GM18873 (cell line): ENCODE measurements around the gene HSPA6.
"Not testable (repeated sequence)": the region's sequence is repeated elsewhere in the genome, so short reads cannot be mapped to it uniquely, and the experiment has no call there.

Experiments
- ATAC-seq: cut with Tn5 transposase; IDR thresholded peaks from one replicate; pipeline ENCODE4 v1.9.1; 2021; ENCODE audit warnings: mild to moderate bottlenecking, moderate library complexity, moderate number of reproducible peaks; ENCODE audit not compliant: unreplicated experiment, low FRiP score

The HSPA6 gene

DNA sequence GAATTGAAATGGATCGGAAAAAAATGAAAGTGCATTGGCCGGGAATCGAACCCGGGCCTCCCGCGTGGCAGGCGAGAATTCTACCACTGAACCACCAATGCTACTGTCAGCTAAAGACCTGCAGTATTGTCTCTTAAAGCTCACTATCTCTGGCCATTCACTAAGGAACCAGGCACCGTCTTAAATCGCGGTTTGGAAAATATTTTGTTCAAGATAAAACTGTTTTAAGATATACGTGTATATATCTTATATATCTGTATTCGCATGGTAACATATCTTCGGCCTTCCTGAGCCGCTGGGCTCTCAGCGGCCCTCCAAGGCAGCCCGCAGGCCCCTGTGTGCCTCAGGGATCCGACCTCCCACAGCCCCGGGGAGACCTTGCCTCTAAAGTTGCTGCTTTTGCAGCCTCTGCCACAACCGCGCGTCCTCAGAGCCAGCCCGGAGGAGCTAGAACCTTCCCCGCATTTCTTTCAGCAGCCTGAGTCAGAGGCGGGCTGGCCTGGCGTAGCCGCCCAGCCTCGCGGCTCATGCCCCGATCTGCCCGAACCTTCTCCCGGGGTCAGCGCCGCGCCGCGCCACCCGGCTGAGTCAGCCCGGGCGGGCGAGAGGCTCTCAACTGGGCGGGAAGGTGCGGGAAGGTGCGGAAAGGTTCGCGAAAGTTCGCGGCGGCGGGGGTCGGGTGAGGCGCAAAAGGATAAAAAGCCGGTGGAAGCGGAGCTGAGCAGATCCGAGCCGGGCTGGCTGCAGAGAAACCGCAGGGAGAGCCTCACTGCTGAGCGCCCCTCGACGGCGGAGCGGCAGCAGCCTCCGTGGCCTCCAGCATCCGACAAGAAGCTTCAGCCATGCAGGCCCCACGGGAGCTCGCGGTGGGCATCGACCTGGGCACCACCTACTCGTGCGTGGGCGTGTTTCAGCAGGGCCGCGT, at the start of gene HSPA6:
TSS of gene HSPA6 (plus strand) at position 724 of the 925 bp plus-strand sequence. CDS start at position 843, 119 bp downstream.
- peak; percentile 53 for ATAC-seq

GRCh38 chr1:161477711-161478110, 46.6 kb upstream of the HSPA6 start:
- ATAC-seq = not testable (repeated sequence)

DNA sequence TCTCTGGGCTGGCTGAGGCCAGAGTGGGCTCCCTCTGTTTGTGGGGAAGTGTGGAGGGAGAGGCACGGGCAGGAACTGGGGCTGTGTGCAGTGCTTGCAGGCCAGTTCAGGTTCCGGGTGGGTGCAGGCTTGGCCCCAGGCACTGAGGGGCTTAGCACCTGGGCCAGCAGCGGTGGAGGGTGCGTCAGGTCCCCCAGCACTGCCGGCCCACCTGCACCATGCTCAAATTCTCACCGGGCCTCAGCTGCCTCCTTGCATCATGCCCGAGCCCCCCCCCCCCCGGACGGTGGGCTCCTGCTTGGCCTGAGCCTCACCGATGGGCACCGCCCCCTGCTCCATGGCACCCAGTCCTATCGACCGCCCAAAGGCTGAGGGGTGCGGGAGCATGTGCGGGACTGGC, 45.4 kb upstream of the HSPA6 start:
- ATAC-seq = no peak

DNA sequence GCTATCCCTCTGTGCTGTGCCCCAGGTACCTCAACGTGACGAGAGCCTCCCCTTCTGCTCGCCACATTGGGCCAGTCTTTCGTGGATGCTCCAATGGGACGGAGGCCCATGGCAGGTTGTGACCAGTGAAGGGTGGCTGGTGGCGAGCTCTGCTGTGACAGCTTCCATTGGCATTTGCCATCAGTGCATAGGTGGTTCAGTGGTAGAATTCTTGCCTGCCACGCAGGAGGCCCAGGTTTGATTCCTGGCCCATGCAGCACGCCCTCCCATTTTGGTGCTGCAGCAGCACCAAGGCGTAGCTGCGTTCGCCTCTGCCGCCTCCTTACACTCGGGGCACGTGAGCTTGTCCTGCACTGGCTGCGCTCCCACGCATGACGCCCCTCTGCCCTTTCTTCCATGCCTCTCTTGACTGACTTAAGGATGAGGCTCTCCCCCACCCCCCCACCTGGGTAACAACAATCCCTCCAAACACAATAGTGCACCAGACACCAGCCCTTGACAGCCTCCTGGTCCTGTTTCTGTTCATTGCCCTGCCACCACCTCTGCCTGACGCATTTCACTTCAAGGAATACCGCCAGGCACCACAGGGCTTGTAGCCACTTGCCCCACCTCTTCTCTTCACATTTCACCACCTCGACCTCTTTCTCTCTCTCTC, 43.8 kb upstream of the HSPA6 start:
- no peak for ATAC-seq

DNA sequence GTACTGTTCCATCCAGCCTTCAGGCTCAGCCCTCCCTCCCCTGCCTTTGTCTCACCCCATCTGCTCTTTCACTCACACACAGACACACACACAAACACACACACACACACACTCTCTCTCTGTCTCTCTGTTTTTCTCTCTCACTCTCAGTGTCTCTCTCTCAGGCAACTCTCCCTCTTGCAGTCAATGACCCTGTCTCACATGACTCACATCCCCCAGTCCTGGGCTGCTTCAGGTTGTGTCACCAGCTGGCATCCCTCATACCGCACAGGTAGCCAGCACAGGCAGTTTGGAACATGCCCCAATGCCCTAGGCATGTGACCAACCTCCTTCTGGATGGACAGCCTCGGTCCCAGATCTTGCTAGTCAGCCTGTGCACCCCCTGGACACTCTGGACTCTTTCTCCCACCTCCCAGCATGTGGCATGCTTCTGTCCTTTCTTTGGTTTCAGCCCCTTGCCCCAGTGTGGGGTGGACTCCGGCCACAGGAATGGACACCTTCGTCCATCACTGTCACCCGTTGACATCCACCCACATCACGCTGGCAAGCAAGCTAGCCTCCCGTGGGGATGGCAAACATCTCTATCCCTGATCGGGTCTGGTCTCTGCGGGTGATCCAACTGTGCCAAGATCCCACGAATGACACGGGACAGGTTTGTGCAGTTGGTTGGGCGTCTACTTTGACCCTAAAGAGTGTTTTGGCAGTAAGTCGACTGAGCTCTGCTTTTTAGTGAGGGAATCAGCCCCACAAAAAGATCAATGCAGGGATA, 42.5 kb upstream of the HSPA6 start:
- ATAC-seq = no peak

DNA sequence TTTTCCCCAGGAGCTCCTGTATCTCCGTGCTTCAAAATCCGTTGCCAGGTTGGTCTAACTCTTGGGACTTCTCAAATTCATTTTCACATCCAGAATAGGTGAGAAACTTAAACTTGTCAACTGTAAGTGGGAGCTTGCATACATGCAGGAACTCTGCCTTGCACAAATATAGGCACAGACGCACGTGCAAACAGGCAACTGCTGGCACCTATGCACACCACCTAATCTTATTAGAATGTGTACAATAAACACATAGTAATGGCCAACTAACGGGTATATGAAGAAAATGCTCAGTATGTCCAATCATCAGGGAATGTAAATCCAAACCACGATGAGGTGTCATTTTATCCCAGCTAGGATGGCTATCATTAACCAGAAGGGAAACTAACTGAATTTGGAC, 41.7 kb upstream of the HSPA6 start:
- no peak for ATAC-seq

DNA sequence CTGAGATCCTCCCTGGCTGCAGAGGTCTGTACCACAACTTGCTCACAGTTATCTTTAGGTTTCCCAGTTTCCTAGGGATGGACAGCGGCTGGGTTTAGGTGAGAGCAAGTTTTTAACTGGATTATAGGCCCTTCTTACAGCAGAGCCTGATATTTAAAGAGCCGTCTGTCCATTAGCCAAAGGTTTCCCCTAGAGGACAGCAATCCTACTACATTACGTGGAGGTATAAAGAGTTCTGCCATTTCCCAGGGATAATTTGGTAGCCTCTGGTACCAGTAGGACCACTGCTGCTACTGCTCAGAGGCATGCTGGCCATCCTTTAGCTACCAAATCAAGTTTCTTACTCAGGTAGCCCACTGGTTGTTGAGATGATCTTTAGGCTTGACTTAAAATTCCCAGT, 41.0 kb upstream of the HSPA6 start:
- no peak for ATAC-seq

DNA sequence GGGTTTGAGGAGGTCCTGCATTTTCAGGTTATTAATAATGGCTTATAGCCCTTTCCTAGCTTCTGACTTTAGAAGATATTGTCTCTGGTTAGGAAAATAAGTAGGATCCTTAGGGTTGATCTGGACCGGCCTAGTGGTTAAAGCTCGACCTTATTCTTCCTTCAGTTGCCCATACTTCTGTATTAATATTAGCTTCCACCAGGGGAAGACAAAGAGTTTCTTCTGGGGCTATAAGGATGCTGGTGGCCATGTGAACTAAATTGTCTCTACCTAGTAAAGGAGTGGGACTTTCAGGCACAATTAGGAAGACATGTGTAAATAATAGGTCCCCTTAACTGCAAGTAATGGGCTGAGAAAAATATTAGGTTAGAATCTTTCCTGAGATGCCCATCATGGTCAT, 39.7 kb upstream of the HSPA6 start:
- ATAC-seq = no peak

- ATAC-seq = no peak
Observed at GRCh38 chr1:161486806-161487741, 37.3 kb upstream of the HSPA6 start.

GRCh38 chr1:161491472-161491871, 32.9 kb upstream of the HSPA6 start:
- ATAC-seq = no peak

- ATAC-seq = no peak
Observed at GRCh38 chr1:161492827-161493226, 31.5 kb upstream of the HSPA6 start.

DNA sequence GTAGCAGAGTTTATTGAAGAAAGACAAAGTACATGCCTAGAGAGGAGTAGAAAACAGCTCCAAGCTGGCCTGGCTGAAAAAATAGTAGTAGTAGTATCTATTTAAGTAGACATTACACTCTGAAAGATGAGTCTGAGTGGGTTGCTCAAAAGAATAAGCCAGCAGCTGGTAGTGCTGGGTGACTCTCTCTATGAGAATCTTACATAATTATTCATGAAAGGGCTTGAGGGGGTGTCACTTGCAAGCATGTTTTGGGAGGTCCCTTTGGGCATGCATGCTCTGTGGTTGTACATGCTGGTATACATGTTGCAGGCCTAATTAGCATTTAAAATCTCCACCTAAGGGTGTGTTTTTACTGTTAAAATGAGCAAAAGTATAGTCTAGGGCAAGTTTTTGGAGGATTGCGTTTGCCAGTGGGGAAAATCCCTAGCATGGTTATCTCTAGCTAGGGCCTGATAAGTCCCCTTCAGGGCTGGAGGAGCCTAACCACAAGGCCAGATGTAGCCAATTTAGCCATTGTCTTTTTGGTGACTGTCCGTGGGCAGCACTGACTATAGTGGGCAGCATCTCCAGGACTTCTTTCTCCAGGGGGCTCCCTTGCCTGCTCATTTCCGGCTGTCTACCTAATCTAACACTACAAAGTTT, 30.1 kb upstream of the HSPA6 start:
- no peak for ATAC-seq

DNA sequence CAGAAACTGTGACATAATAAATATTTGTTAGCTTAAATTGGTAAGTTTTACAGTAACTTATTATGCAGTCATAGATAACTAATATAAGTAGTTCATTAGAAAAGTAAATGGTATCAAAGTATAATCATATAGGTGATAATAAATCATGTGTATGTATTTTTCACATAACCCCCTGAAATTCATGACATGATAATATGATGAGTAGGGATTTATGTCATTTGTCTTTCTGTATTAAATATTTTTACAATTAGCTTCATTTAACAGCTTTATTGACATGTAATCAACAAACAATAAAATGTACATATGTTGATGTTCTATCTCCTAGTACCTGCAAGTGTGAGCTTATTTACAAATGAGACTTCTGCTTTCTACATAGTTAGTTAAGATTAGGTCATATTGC, 28.9 kb upstream of the HSPA6 start:
- no peak for ATAC-seq

- ATAC-seq = no peak
Observed at GRCh38 chr1:161497961-161498360, 26.4 kb upstream of the HSPA6 start.

DNA sequence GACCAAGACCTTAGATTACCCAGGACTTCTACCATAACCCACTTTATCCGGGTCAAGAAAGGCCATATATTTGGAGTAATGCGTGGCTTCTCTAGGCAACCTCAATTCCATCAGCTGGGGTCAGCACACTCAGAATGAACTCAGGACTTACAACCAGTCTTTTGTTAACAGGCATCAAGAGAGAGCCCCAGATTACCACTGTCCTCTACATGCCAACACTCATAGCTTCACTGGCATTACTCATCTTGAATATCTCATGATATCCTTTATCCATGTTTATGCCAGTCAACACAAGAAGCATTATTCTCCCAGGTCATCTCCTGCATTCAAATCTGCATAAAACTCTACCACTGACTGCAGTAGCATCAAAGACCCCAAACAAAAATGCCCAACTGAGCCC, 25.7 kb upstream of the HSPA6 start:
- ATAC-seq = no peak

- ATAC-seq = no peak
Observed at GRCh38 chr1:161499099-161500039, 25.0 kb upstream of the HSPA6 start.

DNA sequence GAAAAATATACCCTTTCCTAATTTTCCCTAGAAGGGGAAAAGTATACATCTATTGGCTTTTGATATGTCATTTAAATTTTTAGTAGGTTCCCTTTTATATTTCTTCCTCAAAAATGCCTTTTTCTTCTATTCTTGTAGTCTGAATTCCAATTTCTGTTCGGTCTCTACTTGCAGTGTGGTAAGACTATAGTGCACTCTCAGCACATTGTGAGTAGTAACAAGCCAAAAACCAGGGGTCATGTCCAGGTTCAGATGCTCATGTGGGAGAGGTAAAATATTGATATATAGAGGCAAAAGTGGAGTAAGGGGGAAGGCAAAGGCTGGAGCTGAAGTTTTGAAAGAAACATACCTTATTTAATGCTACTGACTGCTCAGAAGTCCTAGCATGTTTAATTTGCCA, 23.1 kb upstream of the HSPA6 start:
- no peak for ATAC-seq

- ATAC-seq = no peak
Observed at GRCh38 chr1:161502181-161502580, 22.2 kb upstream of the HSPA6 start.
